ENCODE results near the gene ZDHHC17.

ZDHHC17 gene

GRCh38 chr12:76883151-76883550, 119.2 kb downstream of the ZDHHC17 start:
- no peaks in the 10 kb centered on the region for H4K20me1 ChIP-seq (ENCODE audit: insufficient read depth, low read length, poor library complexity, severe bottlenecking)
- TF ChIP-seq EZH2phosphoT487 (IDR thresholded peaks at IDR 0.05; ENCODE audit: borderline replicate concordance), result no peak
- no peak overlapping the region for H2AFZ ChIP-seq (ENCODE audit: low read length)
- no peaks in the 10 kb centered on the region for H3K9me2 ChIP-seq (replicated peaks; ENCODE audit: low read depth, low read length)
- H3K9ac ChIP-seq (ENCODE audit: low read depth, low read length, poor library complexity, severe bottlenecking), result no peak overlapping the region
- no peaks in the 10 kb centered on the region for H3K27me3 ChIP-seq (ENCODE audit: insufficient read depth, low read length, poor library complexity, severe bottlenecking)
- no peaks in the 10 kb centered on the region for H3F3A ChIP-seq (ENCODE audit: low read depth)
- no peaks in the 10 kb centered on the region for H3K36me3 ChIP-seq (ENCODE audit: insufficient read depth, low read length)
- H3K79me2 ChIP-seq (ENCODE audit: insufficient read depth, low read length), result no peaks in the 10 kb centered on the region
- no peak overlapping the region for H3K4me2 ChIP-seq (ENCODE audit: low read depth, low read length, poor library complexity, severe bottlenecking)
- no peaks in the 10 kb centered on the region for H3K9me3 ChIP-seq (ENCODE audit: insufficient read depth, low read depth, low read length)
- H3K4me1 ChIP-seq (ENCODE audit: insufficient read depth, low read length, poor library complexity, severe bottlenecking), result no peaks in the 10 kb centered on the region
- H3K4me3 ChIP-seq (ENCODE audit: low read length, poor library complexity, severe bottlenecking), result no peak overlapping the region

- H3K79me2 ChIP-seq (ENCODE audit: insufficient read depth, low read length), result no peaks in the 10 kb centered on the region
- H4K20me1 ChIP-seq (ENCODE audit: insufficient read depth, low read length, poor library complexity, severe bottlenecking), result no peaks in the 10 kb centered on the region
- H3K9me3 ChIP-seq (ENCODE audit: insufficient read depth, low read depth, low read length), result no peaks in the 10 kb centered on the region
- H3F3A ChIP-seq (ENCODE audit: low read depth), result no peaks in the 10 kb centered on the region
- no peak overlapping the region for H3K4me2 ChIP-seq (ENCODE audit: low read depth, low read length, poor library complexity, severe bottlenecking)
- no peaks in the 10 kb centered on the region for H3K36me3 ChIP-seq (ENCODE audit: insufficient read depth, low read length)
- TF ChIP-seq CTCF (conservative IDR thresholded peaks at IDR 0.05; ENCODE audit: low read length) (no peak), EZH2phosphoT487 (IDR thresholded peaks at IDR 0.05; ENCODE audit: borderline replicate concordance) (no peak)
- no peak overlapping the region for H3K4me3 ChIP-seq (ENCODE audit: low read length, poor library complexity, severe bottlenecking)
- H3K4me1 ChIP-seq (ENCODE audit: insufficient read depth, low read length, poor library complexity, severe bottlenecking), result no peaks in the 10 kb centered on the region
- H3K9ac ChIP-seq (ENCODE audit: low read depth, low read length, poor library complexity, severe bottlenecking), result no peak overlapping the region
- no peaks in the 10 kb centered on the region for H3K9me2 ChIP-seq (replicated peaks; ENCODE audit: low read depth, low read length)
- H2AFZ ChIP-seq (ENCODE audit: low read length), result no peak overlapping the region
- no peaks in the 10 kb centered on the region for H3K27me3 ChIP-seq (ENCODE audit: insufficient read depth, low read length, poor library complexity, severe bottlenecking)
These were observed 119.9 kb downstream of the ZDHHC17 start for GRCh38 chr12:76883811-76884210.

- TF ChIP-seq CTCF (conservative IDR thresholded peaks at IDR 0.05; ENCODE audit: low read length) (no peak), EZH2phosphoT487 (IDR thresholded peaks at IDR 0.05; ENCODE audit: borderline replicate concordance) (no peak)
- H3F3A ChIP-seq (ENCODE audit: low read depth), result no peaks in the 10 kb centered on the region
- no peak overlapping the region for H2AFZ ChIP-seq (ENCODE audit: low read length)
- H3K9me3 ChIP-seq (ENCODE audit: insufficient read depth, low read depth, low read length), result no peaks in the 10 kb centered on the region
- no peaks in the 10 kb centered on the region for H3K79me2 ChIP-seq (ENCODE audit: insufficient read depth, low read length)
- H3K4me3 ChIP-seq (ENCODE audit: low read length, poor library complexity, severe bottlenecking), result no peak overlapping the region
- no peaks in the 10 kb centered on the region for H4K20me1 ChIP-seq (ENCODE audit: insufficient read depth, low read length, poor library complexity, severe bottlenecking)
- no peaks in the 10 kb centered on the region for H3K9me2 ChIP-seq (replicated peaks; ENCODE audit: low read depth, low read length)
- no peaks in the 10 kb centered on the region for H3K36me3 ChIP-seq (ENCODE audit: insufficient read depth, low read length)
- no peak overlapping the region for H3K9ac ChIP-seq (ENCODE audit: low read depth, low read length, poor library complexity, severe bottlenecking)
- no peak overlapping the region for H3K4me2 ChIP-seq (ENCODE audit: low read depth, low read length, poor library complexity, severe bottlenecking)
- H3K27me3 ChIP-seq (ENCODE audit: insufficient read depth, low read length, poor library complexity, severe bottlenecking), result no peaks in the 10 kb centered on the region
- no peaks in the 10 kb centered on the region for H3K4me1 ChIP-seq (ENCODE audit: insufficient read depth, low read length, poor library complexity, severe bottlenecking)
These were observed 124.9 kb downstream of the ZDHHC17 start for GRCh38 chr12:76888775-76889174.
